ENCODE data around the gene AP3M1. TPM values are rescaled to one million over a fixed set of nuclear protein-coding genes. Genes with fewer than 3 reads are reported as not detected.
"Not testable (repeated sequence)": the region's sequence is repeated elsewhere in the genome, so short reads cannot be mapped to it uniquely, and the experiment has no call there.

The AP3M1 gene
- total RNA-seq, 1 donor from 2014 or later = 61.7 TPM

DNA sequence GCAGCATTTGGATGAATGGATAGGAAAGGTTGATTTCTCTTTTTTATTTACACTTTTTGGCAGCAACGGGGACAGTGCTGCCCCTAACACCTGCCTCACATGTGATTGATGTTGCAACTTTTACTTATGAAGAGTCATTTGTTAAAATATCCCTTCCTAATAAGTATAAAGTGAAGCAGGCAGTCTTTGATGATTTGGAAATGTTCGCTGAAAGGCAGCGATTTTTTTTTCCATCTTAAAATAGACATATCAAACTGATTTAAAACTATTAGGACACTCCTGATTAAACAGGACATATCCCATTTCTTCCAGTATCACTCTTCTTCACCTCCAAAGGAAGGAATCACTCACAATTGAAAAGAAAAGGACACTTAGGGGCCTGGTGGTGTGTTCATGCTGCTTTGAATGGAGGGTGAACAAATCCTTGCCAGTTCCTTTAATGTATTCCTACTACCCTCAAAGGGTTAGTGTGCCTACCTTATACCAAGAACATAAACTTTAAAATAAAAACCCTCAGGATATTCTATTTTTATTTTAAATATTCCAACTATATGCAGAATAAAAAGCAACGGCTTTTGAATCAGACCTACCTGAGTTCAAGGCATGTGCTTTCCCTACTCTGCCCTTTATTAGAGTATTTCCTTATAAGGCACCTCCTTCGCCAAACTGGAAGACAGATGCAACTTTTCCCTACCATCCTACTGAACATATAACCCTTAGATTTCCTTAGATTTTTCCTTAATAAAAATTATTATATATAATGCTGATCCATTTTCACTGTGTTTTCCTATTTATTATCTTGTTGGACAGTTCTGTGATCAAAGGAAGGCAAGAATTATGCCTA lies 1.5 kb upstream of the AP3M1 start:
- H3K27me3 Mint-ChIP-seq = no peaks in the 10 kb centered on the region
- no peak for TF ChIP-seq CTCF (IDR thresholded peaks at IDR 0.05)
- ChIA-PET POLR2A (interaction anchor here (1.1 to 4.5 kb wide), 8 partner anchors 14 to 75 kb away, joined by 3 to 57 read pairs (median 14); no protein-coding TSS in a partner anchor), CTCF (interaction anchor here (0.7 to 1.8 kb wide), 5 partner anchors 24 to 61 kb away, joined by 3 to 22 read pairs (median 5); no protein-coding TSS in a partner anchor)
- peak overlapping the region; percentile 28 for H3K4me3 Mint-ChIP-seq
- no peaks in the 10 kb centered on the region for H3K9me3 Mint-ChIP-seq
- intact Hi-C loops (cut with micrococcal nuclease) = loop anchor here (1.0 kb wide), 8 partner anchors 14 to 1082 kb away; partner anchors contain the start of gene KAT6B
- H3K36me3 Mint-ChIP-seq (ENCODE audit: low read depth) = peaks cover 12% of the 10 kb centered on the region
- H3K4me1 Mint-ChIP-seq = peaks cover 62% of the 10 kb centered on the region
- DNase-seq = no peak
- no peak for ATAC-seq (ENCODE audit: low read depth)
- H3K27ac Mint-ChIP-seq = no peak overlapping the region

DNA sequence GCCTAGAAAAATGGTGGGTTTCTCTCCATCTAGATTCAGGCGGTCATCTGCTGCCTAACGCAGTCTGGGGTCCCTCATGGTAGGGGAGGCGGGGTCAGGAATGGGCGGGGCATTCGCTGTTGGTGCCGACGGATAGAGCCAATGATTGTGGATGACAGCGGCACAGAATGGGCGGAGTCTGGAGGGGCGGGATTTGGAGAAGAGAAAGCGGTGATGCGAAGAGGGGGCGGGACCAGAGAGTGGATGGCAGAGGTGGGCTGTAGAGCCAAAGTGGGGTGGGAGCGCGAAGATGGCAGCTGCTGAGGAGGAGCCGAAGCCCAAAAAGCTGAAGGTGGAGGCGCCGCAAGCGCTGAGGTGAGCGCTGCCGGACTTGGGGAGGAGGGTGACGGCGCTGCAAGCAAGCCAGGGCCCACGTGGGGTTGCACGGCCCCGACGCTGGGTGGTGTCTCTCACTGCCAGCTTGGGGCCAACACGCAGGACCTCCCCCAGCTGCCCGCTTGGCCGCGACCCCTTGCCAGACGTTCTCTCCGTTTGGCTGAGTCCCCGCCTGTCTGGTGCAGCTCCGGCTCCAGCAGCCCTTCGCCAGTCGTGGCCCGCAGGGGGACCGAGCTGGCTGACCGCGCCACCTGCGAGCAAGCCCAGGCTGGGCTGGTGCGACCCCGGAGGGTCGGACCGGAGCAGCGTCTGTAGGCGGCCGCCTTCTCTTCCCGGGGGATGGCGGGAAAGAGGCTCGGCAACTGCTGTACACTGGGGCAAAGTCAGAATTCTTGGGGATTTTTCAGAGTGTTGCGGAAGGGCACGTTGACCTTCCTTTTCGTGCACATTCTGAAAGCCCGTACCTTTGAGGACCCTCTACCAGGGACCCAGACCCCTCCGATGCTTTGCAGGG lies 606 bp upstream of the AP3M1 start, which contains the start of gene ADK:
ADK (plus strand) TSS at position 232 of the 889 bp plus-strand sequence; CDS start at position 290, 58 bp downstream.
- H3K4me1 Mint-ChIP-seq = peaks cover 61% of the 10 kb centered on the region
- H3K27ac Mint-ChIP-seq = no peak within 1 kb of the TSS
- CTCF ChIA-PET = interaction anchor here (0.7 to 2.0 kb wide), 11 partner anchors 17 to 93 kb away, joined by 3 to 22 read pairs (median 3); no protein-coding TSS in a partner anchor

GRCh38 chr10:74146980-74147379 lies 3.6 kb downstream of the AP3M1 start:
- H3K27me3 Mint-ChIP-seq; H3K4me3 Mint-ChIP-seq; H3K27ac Mint-ChIP-seq; H3K9me3 Mint-ChIP-seq; DNase-seq; POLR2A ChIA-PET; ATAC-seq (ENCODE audit: low read depth); CTCF ChIA-PET; intact Hi-C loops (cut with micrococcal nuclease): not testable (repeated sequence)
- H3K36me3 Mint-ChIP-seq (ENCODE audit: low read depth) = peaks cover 26% of the 10 kb centered on the region
- H3K4me1 Mint-ChIP-seq = peaks cover 35% of the 10 kb centered on the region

More for the DNA sequence above, 606 bp upstream of the AP3M1 start, which contains the start of gene ADK:
- DNase-seq = peak; percentile 99
- no peak for TF ChIP-seq CTCF (IDR thresholded peaks at IDR 0.05)
- intact Hi-C loops (cut with micrococcal nuclease) = loop anchor here (1.0 kb wide), 10 partner anchors 11 to 1083 kb away; partner anchors contain the start of genes KAT6B and VDAC2
- Mint-ChIP-seq H3K27me3 (no peaks in the 10 kb centered on the region), H3K9me3 (no peaks in the 10 kb centered on the region), H3K4me3 (no peak within 1 kb of the TSS), H3K36me3 (ENCODE audit: low read depth) (peaks cover 17% of the 10 kb centered on the region)
- peak; percentile 96 for ATAC-seq (ENCODE audit: low read depth)
- POLR2A ChIA-PET = interaction anchor here (0.6 to 4.5 kb wide), 24 partner anchors 11 to 1079 kb away, joined by 3 to 57 read pairs (median 4); partner anchors contain the start of genes CAMK2G, SAMD8 and VCL

DNA sequence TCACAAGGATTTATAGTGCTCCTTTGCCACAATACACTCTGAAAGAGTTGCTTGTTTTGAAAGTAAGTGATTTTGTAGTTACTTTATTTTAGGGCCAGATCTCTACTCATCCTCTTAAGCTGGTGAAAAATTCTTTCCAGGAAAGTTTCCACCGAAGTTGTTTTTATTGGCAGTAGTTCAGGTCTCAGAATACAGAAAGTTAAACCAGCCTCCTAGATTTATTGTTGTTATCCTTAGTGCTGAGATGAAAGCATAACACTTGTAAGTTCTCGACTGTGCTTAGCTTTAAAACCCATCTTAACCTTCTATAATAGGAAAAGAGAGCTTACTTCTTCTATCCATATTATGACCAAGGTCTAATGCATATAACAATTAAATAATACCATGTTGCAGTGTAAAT lies 5.5 kb downstream of the AP3M1 start:
- ATAC-seq (ENCODE audit: low read depth) (no peak), DNase-seq (no peak)
- H3K4me3 Mint-ChIP-seq = no peak overlapping the region
- H3K9me3 Mint-ChIP-seq = no peaks in the 10 kb centered on the region
- peaks cover 32% of the 10 kb centered on the region for H3K4me1 Mint-ChIP-seq
- no peaks in the 10 kb centered on the region for H3K27me3 Mint-ChIP-seq
- no peak overlapping the region for H3K27ac Mint-ChIP-seq
- H3K36me3 Mint-ChIP-seq (ENCODE audit: low read depth) = peaks cover 26% of the 10 kb centered on the region
- ChIA-PET POLR2A (interaction anchor here (0.7 to 1.0 kb wide), 3 partner anchors 14 to 62 kb away, joined by 3 read pairs; no protein-coding TSS in a partner anchor), CTCF (no interaction called here)
- no peak for TF ChIP-seq CTCF (IDR thresholded peaks at IDR 0.05)
- intact Hi-C loops (cut with micrococcal nuclease) = no loop called here

DNA sequence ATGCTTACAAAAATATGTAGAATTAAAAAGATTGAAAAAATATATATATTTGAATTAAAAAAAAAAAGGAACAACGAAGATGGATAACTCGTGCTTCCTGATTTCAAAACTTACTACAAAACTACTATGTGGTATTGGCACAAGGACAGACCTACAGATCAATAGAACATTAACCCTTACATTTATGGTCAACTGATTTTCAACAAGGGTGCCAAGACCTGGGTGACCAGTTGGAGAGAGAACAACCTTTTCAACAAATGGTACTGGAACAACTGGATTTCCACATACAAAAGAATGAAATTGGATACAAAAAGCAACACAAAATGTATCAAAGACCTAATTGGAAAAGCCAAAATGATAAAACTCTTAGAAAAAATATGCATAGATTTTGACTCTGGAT lies 10.1 kb downstream of the AP3M1 start:
- no peak for ATAC-seq (ENCODE audit: low read depth)
- Mint-ChIP-seq H3K9me3 (no peaks in the 10 kb centered on the region), H3K36me3 (ENCODE audit: low read depth) (peaks cover 36% of the 10 kb centered on the region), H3K27ac (no peak overlapping the region), H3K4me1 (peaks cover 11% of the 10 kb centered on the region), H3K27me3 (no peaks in the 10 kb centered on the region), H3K4me3 (no peak overlapping the region)
- no peak for TF ChIP-seq CTCF (IDR thresholded peaks at IDR 0.05)
- DNase-seq = no peak
- POLR2A ChIA-PET = no interaction called here
- intact Hi-C loops (cut with micrococcal nuclease) = loop anchor here (1.0 kb wide), 1 partner anchor 10 kb away; the partner anchor contains the start of gene AP3M1
- CTCF ChIA-PET = no interaction called here
